OCI-LY1 (cell line): ENCODE data around the gene CIBAR2.

ENCODE experiments used
- CTCF ChIP-seq: fragments of 200-600 bp; sonication (generic), shearing (Covaris generic); IDR thresholded peaks from 2 replicates; pipeline ENCODE4 v1.5.1; 2017; ENCODE audit warnings: mild to moderate bottlenecking, antibody characterized with exemption, low read length, moderate library complexity, mixed read lengths
- EZH2 ChIP-seq: fragments of 200-600 bp; sonication (generic), shearing (Covaris generic); IDR thresholded peaks from 2 replicates; pipeline ENCODE4 v1.8.0; 2017; ENCODE audit warnings: borderline replicate concordance, mixed run types, mild to moderate bottlenecking, antibody characterized with exemption, low read length, moderate library complexity, mixed read lengths

GRCh38 chr16:85111184-85111583 is 1.1 kb downstream of the CIBAR2 start:
- no peak for TF ChIP-seq CTCF
- no peak for TF ChIP-seq EZH2
